DLD1 (cell line): ENCODE data around the gene UNC5B.

Experiments
- in situ Hi-C: cut with HindIII; loops from 2 replicates; pipeline ENCODE4 v1.10.0; 2017; ENCODE audit warnings: low sequenced_read_pairs

The UNC5B gene

DNA sequence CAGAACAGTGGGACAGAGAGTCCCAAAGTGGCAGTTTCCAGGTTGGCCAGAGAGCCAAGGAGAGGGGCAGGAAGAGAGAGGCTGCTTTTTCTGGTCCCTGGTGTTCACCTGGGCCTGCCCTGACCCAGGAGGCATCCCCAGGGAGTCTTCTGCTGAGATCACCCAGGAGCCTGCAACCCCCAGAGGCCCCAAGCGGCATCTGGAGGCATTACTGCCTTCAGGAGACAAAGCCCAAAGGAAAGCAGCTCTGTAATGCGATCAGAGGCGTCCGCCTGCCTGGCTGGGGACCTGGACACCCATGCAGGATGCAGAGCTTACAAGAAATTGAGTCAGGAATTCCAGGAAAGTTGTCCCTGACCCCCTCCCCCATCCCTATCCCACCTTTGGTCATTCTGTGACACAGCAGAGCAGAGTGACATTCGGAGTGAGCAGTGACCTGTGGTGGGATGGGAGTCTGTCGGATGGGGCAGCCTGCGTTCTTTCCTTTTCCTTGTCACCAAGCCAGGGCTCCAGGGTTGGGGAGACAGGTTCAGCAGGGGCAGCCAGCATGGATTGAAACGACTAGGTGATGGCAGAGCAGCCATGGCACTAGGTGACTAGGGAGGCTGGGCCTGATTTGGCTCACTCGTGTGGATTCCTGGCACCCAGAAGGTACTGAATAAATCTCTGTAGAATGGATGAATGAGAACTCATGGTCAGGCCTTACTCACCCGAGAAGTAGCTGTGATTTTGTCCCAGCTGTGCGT, 10.4 kb downstream of the UNC5B start:
- in situ Hi-C loops, result no loop called here

DNA sequence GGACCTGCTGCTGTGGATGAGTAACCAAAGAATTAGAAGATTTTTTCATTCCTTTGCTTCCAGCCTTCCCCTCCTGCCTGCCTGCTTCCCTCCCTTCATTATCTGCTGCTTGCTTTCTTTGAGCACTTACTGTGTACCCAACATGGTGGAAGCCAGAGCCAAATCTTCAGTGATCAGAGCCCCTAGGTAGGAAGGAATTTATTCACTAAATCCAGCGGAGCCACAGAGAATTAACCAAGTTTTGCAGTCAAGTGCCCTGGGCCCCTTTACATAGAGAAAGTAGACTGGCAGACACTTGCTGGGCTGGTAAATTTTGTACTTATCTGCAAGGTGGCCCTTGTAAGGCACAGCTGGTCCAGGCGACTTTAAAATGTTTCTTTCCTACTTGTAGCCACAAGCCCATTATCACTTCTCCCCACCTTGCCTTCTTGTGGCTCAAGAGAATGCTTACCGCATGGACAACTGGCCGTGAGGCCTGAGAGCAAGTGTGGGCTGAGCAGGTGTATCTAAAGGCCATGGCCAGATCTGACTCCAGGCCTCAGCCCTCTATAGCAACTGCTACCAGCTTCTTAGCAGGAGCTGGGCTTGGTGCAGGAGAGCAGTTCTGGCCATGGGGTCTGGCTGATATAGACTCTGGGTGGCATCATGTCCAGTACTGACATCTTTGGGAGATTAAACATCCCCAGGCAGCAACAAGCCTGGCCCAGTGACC, 11.1 kb downstream of the UNC5B start:
- in situ Hi-C loops, result no loop called here

DNA sequence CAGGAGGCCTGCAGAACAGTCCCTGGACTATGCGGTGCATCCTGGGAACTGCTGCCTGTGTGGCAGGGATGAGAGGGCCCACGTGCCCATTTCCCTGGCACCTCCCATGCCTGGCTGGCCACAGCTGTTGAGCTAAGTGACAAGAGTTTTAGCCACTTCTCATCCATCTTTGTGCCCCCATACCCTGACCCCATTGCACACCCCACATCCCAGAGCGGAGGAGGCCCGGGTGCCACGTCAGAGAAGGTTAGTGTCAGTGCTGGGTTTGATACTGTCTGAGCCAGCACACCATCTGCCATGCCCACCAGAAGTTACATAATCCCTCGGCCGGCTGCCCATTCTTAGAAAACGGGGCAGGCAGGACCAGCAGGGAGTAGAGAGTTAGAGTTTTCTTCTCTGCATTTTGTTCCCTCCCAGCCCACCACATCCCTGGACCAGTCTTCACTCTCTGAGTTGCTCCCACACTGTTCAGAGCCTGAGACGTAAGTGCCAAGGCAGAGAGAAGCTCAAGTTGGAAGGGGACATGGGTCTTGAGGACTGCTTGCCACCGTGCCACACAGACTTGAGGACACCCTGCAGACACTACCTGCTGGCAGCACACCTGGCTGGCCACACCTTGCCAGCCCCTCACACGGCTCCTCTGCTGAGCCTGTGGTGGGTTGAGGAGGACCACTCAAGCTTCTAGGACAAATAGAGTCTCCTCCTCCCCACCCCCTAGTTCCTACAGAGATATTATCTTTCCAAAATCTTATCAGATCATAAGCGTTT, 13.1 kb downstream of the UNC5B start:
- in situ Hi-C loops, result no loop called here

DNA sequence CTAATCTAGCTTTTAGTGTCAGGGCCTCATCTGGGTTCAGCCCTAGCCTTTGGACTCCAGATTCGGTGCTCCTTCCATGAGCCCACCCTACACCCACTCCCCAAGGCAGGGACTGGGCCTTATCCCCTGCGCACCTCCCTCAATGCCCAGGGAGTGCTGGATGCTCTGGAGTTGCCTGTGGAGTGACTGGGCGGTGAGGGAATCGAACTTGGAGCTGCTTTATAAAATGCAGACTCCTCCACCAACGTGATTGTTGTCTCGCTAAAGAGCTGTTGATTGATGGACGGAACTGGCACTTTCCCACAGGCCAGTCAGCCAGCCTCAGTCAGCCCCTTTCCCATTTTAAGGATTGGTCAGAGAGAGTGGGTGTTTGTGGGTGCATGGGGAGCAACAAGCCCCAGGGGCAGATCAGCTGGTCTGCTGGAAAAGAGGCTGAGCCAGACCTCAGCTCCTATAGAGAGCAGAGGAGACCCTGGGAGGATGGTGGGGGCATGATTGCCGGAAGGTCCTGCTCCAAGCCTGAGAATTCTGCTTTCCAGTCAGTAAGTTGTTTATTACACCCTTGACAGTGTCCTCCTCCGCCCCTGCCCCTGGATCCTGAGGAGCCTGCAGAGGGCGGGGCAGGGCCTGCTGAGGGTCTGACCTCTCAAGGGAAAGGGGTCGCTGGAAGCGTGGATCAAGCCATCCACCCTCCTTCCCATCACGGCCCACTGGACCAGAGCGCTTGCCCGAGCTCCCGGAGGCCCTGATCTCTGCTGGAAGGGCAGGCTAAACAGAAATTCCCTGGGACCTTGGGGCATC, 16.7 kb downstream of the UNC5B start:
- in situ Hi-C loops, result no loop called here

DNA sequence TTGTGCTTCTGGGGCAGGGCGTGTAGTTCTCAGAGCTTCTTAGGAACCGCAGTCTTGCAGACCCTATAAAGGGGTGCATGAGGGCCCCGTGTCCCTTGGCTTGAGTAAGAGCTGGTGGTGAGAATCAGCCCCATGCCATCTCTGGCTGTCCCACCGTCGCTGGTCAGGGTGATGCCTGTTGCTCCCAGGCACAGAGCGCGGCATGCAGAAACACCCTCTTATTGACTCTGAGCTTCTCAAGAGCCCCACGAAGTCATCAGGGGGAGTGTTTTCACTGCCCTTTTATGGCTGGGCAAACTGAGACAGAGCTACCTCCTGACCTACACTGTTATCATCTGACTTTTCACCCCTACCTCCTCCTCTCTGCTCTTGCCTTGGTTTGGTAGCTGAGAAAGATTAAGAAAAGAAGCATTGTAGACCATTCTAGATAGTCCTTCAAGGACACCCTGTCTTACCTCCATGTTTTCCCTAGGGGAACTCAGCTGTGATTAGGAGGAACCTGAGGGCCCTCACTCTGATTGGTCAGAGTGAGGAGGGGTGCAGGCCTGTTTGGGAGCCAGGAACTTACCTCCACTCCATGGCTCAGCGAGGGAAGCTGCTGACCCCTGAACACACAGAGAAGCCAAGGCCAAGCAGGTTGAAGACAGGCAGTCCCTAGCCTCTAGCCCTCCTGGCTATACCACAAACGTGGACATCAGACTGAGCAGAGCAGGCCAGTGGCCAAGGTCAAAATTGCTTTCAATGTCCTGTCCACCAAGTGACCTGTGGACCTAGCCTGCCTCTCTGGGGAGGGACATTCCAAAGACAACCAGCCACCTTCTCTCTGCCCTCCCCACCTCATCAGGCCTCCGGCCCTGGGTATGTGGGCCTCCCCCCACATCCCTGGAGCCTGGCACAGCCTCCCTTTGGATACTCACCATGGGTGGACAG, 17.6 kb downstream of the UNC5B start:
- in situ Hi-C loops, result no loop called here

DNA sequence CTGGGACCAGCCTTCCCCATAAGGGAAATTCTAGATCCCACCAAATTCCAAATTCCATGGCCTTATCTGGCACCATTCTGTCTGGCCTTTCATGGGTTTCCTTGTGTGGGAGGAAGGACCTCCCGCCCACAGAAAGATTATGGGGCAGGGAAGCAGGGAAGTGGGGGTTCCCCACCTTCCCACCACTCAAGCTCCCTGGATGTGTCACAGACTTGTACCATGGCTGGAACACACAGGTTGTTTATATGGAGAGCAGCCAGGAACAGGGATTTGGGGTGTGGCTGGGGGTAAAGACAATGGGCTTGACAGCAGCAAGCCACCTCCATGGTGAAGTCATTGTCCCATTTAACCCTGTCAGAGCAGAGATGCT, 18.3 kb downstream of the UNC5B start:
- in situ Hi-C loops, result no loop called here

DNA sequence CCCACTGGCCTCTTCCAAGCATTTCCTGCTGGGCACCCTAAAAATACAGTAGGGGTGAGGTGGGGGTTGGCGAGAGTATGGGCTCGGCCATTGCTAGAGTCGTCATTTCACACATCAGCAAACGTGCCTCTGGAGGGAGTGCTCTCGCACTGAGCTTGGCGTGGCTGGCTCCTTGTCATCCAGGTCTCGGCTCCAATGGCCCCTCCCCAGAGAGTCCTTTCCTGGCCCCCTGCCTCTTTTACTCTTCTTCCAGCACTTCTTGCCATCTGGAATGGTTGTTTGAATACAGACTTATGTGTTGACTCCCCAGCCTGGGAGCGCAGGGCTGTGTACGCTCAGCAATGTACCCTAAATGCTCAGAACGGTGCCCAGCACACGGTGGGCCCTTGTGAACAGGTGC, 18.8 kb downstream of the UNC5B start:
- in situ Hi-C loops, result no loop called here

DNA sequence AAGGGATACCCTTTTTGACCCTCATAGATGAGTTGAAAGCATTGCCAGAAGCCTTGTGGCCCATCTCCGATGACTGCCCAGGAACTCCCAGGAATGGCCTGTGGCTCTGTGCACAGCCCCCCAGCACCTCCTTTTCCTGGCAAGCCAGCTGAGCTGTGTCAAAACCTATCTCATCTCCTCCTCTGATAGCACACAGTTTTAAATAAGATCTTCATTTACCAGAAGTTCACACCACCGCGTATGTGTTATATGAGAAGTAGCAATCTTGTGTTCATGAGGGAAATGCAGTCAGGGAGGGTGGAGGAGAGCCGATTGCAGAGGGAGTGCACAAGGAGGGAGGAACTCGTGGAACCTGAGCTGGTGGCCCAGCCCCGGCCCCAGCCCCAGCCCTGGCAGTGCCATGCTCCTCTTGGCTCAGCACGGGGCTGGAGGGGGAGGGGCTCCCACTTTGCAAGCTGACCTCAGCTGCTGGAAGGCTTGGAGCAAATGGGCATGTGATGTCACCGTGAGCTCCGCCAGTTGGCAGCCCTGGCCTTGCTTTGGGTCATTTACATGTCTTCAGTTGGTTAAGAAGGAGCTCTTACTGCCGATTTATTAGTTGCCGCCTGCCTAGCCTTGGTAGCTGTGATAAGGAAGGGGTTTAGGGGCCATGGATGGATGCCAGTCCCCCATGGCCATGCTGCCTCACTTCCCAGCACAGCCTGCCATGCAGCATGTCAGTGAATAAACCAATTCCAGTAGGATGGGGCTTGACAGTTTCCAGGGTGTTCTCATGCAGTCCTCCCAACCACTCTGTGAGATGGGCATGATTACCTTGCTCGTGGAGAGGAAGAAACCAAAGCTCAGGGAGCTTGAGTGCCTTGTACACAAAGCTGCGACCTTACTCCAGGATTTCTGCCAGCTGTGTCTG, 20.0 kb downstream of the UNC5B start:
- in situ Hi-C loops, result no loop called here

DNA sequence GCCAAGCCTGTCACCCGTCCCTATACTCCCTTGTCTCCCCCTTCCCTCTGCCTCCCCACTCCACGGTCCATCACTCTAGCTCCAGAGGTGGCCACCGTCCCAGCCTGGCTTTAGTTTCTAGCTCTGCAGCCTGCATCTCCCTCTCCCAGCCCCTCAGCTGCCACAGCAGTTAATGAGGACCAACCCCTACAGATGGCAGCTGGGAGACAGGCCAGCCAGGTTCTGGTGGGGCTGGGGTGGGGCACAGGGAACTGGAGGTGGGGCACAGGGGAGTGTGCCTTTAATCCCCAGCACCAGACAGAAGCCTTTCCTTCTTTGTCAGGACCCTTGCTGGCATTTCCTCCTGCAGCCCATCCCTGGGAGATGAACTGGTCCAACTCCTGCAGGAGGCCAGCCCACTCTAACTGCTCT, 21.1 kb downstream of the UNC5B start:
- in situ Hi-C loops, result no loop called here

DNA sequence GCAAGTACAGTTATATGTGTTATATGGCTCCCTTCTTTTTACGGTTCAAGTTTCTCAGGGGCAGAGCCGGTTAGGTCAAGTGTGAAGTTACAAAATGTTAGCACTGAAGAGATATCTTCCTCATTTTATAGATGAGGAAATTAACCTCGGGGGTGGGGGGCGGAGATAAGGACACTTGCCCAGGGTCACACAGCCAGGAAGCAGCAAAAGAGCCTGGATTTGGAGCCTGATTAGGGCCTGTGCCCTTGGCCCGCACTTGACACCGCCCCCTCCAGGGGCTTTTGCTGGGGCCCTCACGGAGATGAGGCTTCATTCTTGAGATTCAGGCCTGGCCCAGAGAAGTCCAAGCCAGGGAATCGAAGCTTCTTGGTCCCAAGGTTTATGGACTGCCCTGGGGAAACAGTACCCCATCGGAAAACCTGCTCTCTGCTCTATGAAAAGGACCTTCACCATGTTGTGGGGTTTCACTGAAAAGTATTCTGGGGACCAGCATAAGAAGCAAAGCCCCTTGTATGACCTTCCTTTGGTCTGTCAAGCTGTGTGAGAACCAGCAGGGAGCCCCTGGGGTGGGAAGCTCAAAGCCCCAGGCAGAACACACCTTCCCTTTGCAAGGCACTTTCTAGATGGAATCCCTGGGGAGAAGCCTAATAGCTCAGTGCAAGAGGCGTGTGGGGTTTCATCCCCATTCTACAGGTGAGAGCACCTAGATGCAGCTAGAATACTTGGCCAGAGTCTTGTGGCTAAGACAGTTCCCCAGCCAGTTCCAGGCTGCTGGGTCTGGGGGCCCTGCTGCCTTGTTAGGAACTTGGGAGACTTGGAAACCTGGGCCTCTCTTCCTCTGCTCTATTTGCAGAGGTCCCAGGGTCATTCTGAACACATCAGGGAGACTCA, 21.9 kb downstream of the UNC5B start:
- in situ Hi-C loops, result no loop called here

DNA sequence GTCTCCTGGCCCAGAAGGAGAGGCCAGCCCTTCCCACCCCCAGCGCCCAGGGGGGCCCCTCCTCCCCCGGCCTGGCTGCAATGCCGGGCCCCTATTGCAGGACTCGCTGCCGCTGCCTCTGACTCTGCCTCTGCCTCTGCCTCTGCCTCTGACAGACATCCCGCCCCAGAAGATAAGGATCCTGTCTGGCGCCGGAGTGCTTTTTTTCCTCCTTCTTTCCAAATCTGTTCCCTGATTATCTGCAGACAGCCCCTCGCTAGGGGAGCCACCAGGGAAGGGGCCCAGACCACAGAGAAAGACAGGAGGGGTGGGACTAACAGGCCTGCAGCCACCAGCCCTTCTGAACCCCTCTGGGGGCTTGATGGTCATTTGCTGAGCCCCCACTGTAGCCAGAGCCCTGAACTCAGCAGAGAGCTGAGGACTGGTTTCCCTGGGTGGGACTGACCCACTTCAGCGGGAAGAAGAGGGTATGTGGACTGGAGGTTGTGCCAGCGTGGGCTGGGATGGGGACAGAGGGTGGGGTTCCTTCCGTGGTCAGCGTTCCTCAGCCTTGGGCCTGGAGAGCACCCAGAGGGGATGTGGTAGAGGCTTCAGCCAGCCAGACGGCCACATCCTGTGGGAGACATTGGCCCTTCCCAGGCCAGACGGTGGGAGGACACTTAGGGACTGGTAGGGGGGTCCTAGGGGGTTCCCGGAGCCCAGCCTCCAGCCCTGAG, 22.8 kb downstream of the UNC5B start:
- in situ Hi-C loops, result no loop called here

DNA sequence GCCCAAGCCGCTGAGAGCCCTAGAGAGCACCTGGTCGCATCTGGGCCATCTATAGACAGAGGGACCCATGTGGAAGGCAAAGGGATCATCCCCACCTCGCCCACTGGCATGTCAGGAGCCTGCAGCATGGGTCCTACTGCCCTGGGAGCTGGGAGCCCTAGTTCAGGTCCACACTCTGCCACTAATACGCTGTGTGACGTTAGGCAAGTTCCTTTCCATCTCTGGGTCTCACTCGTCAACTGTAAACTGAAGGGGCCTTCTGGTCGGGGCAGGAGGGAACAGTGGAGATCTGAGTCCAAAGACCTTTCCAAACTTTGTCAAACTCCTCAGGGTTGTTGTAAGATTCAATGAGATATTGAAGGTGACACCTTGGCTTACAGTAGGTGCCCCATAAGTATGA, 23.4 kb downstream of the UNC5B start:
- in situ Hi-C loops, result no loop called here

DNA sequence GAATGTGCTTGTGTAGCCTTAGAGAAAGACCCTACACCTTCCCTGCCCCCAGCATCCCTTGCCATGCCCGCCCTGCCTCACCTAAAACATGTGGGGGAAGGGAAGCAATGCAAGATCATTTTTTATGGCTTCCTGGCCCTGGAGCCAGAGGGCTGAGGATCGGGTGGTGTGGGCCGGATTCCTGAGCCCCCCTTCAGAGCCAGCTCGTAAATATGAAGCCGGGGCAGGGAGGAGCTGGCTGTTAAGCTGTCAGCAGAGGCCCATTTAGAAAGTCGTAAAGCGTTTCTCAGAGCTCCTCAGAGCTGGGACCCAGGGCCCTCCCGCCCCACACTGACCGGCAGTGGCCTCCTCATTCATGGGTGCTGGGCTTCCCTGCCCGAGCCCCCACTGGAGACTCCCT, 23.9 kb downstream of the UNC5B start:
- in situ Hi-C loops, result no loop called here

DNA sequence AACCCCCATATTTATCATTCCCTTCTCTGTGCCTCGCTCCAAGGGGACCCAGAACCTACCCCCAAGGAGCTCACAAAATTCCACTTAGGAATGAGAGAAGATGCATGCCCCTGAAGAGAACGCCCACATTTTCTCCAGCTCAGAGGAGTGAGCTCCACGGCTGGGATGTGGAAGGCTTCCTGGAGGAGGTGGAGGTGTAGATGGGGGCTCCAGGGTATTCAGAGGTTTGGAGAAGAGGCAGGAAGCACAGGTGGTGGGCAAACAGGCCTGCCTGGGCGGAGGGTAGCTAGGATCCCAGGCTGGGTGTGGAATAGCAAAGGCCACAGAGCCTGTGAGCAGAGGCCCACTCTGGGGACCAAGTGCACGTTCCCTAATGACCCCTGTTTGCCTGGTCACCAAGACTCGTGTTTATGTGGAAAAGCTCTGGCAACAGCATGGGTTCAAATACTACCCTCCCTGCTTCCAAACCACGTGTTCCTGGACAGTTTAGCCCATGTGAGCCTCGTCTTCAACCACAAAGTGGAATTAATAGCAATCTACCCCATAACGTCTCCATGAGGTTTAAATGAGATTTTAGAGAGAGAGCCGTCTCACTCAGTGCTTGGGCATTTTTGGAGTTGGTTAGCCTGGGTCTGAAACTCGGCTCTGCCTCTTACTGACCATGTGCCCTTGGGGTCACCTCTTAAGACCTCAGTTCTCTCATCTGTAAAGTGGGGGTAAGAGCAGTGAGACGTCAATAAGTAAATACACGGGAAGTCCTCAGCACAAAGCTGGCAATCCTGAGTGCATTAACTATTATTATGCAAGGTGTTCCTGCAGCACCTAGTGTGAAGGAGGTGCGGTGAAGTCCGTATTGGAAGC, 24.7 kb downstream of the UNC5B start:
- in situ Hi-C loops, result no loop called here

DNA sequence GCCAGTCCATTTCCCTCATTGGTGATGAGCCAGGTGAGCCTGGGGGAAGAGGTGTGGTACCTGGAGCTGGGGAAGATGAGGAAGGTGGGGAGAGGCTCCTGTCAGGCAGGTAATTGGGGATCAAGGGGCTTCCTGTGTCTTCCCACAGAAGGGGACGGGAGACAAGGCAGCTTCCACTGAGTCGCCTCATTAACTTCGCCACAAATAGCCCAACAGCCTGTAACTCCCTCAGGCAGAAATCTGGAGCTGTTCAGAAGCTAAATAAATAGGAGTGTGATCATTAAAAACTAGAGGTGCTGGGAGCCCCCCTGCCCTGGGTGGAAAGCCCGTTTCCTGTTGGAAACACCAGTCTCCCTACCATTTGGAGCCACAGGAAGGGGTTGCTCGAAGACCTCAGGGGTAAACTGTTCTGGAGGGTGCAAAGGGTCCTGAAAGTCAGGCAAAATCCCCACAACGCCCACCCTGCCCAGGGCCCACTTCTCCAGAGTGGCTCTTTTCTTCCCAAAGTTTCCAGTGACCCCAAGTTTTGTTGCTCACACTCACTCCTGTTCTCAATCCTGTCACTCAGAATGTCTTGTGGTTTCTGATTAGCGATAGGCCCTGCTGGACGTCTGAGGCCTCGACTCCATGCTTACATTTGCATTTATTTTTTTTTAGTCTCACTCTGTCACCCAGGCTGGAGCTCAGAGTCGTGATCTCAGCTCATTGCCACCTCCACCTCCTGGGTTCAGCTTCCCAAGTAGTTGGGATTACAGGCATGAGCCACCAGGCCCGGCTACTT, 25.7 kb downstream of the UNC5B start:
- in situ Hi-C loops, result no loop called here

DNA sequence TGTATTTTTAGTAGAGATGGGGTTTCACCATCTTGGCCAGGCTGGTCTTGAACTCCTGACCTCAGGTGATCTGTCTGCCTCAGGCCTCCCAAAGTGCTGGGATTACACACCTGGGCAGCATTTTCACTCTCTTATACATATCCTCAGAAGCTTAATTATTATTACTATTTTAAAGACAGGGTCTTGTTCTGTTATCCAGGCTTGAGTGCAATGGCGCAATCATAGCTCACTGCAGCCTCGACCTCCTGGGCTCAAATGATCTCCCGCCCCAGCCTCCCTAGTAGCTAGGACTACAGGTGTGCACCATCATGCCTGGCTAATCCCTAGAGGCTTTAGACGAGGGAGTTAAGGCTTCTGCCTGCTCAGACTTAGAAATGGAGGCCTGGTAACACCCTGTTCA, 26.3 kb downstream of the UNC5B start:
- in situ Hi-C loops, result no loop called here
